Measurements from ENCODE around the gene WFDC10B. TPM values are rescaled to one million over a fixed set of nuclear protein-coding genes. Genes with fewer than 3 reads are reported as not detected.

WFDC10B gene
- total and polyA plus RNA-seq, 9 of the 15 experiments (the other 6 are each of a cell fraction or from before 2014, with no cell fraction given), result not detected

DNA sequence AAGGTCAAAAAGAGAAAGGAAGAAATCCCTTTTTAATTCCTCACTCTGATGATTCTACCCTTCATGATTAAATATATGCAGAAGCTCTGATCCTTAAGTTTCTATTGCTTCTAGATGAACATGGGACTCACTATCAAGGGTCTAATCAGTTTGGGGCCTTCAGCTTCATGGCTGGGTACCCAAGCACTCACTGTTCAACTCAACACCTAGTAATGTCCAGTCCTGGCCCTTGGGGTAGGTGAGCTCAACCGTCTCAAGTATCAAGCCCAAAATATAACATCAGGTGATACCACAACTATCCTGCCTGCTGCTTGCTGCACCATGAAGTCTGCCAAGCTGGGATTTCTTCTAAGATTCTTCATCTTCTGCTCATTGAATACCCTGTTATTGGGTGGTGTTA, 17.2 kb upstream of the WFDC10B start, which contains the start of gene SPINT4:
TSS of gene SPINT4 (plus strand) at position 301 of the 400 bp plus-strand sequence. CDS start at position 322, 21 bp downstream.
- Histone ChIP-seq H3K4me2 (ENCODE audit: insufficient read depth, low read length) (no peak within 1 kb of the TSS), H3K9me1 (ENCODE audit: control insufficient read depth, insufficient read depth, low read length) (no peaks in the 10 kb centered on the region), H3K79me2 (ENCODE audit: control insufficient read depth, insufficient read depth, low read length) (no peaks in the 10 kb centered on the region), H3K27ac (ENCODE audit: extremely low read depth, low read depth, low read length) (no peak within 1 kb of the TSS), H3K36me3 (ENCODE audit: control insufficient read depth, insufficient read depth, low read length) (no peaks in the 10 kb centered on the region), H3K4me3 (no peak within 1 kb of the TSS), H2AFZ (ENCODE audit: low read depth, low read length) (no peak within 1 kb of the TSS), H3K27me3 (ENCODE audit: control insufficient read depth in 2 of 2, insufficient read depth in 2 of 2, low read length in 2 of 2) (no peaks in the 10 kb centered on the region; a peak in 1 of 5 replicates), H3K4me1 (replicated peaks in 1 of 2; ENCODE audit: control insufficient read depth in 2 of 2, insufficient read depth in 2 of 2, low read length in 2 of 2) (no peaks in the 10 kb centered on the region), H3K9ac (ENCODE audit: insufficient read depth in 1 of 2, low read depth in 2 of 2, low read length in 2 of 2) (no peak within 1 kb of the TSS), H3K9me3 (replicated peaks; ENCODE audit: control insufficient read depth, insufficient read depth, low read depth, low read length) (no peaks in the 10 kb centered on the region), H4K20me1 (replicated peaks; ENCODE audit: control insufficient read depth, insufficient read depth, low read length) (no peaks in the 10 kb centered on the region)
- ChIA-PET CTCF (ENCODE audit: low intra/inter-chr PET ratio) (no interaction called here), POLR2A (no interaction called here)
- intact Hi-C loops (cut with micrococcal nuclease), result no loop called here
- ATAC-seq (no peak), DNase-seq (ENCODE audit: extremely low read depth in 1 of 4, low spot score in 3 of 4) (no peak), FAIRE-seq (no peak)
- in situ Hi-C loops (cut with MboI), result no loop called here
- BruUV-seq (replicated peaks), result no TSS peak
- WGBS (ENCODE audit: insufficient coverage, low coverage, missing lambda C conversion rate), result 0% methylated on average over 1 of the region's 1 CpG
- TF ChIP-seq GATAD2A (IDR thresholded peaks at IDR 0.05), result no peak
- no peak for TF ChIP-seq NFE2 (IDR thresholded peaks at IDR 0.05; ENCODE audit: low read depth)
- no peak for TF ChIP-seq BRD9 (IDR thresholded peaks at IDR 0.05; ENCODE audit: low read depth, partially characterized antibody)
- no peak for TF ChIP-seq SRSF9 (IDR thresholded peaks at IDR 0.05; ENCODE audit: borderline replicate concordance, low read depth, low read length)
- no peak for TF ChIP-seq XRCC5 (IDR thresholded peaks at IDR 0.05; ENCODE audit: low read depth, low read length)
- no peak for TF ChIP-seq ILK (tag; IDR thresholded peaks at IDR 0.05; ENCODE audit: borderline replicate concordance, low read depth)
- TF ChIP-seq, protein P1, sequence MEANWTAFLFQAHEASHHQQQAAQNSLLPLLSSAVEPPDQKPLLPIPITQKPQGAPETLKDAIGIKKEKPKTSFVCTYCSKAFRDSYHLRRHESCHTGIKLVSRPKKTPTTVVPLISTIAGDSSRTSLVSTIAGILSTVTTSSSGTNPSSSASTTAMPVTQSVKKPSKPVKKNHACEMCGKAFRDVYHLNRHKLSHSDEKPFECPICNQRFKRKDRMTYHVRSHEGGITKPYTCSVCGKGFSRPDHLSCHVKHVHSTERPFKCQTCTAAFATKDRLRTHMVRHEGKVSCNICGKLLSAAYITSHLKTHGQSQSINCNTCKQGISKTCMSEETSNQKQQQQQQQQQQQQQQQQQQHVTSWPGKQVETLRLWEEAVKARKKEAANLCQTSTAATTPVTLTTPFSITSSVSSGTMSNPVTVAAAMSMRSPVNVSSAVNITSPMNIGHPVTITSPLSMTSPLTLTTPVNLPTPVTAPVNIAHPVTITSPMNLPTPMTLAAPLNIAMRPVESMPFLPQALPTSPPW (CRISPR knock-in tag; IDR thresholded peaks at IDR 0.05), result no peak
- no peak for TF ChIP-seq YY1 (IDR thresholded peaks at IDR 0.05; ENCODE audit: borderline replicate concordance in 1 of 3, control insufficient read depth in 1 of 3, extremely low read depth in 1 of 3, insufficient read depth in 3 of 3, insufficient read length in 1 of 3, insufficient replicate concordance in 2 of 3, low read depth in 1 of 3, low read length in 2 of 3)
- no peak for TF ChIP-seq PRPF4 (IDR thresholded peaks at IDR 0.05; ENCODE audit: insufficient read depth, low read depth, low read length, poor library complexity, severe bottlenecking)
- TF ChIP-seq RB1 (IDR thresholded peaks at IDR 0.05; ENCODE audit: low read depth), result no peak
- no peak for TF ChIP-seq ADNP (tag; IDR thresholded peaks at IDR 0.05)
- no peak for TF ChIP-seq GABPB2 (CRISPR knock-in tag; conservative IDR thresholded peaks at IDR 0.05)
- TF ChIP-seq ZNF707 (CRISPR knock-in tag; conservative IDR thresholded peaks at IDR 0.05), result no peak
- TF ChIP-seq ZNF146 (CRISPR knock-in tag; IDR thresholded peaks at IDR 0.05; ENCODE audit: unreplicated experiment), result no peak
- TF ChIP-seq, protein P2, sequence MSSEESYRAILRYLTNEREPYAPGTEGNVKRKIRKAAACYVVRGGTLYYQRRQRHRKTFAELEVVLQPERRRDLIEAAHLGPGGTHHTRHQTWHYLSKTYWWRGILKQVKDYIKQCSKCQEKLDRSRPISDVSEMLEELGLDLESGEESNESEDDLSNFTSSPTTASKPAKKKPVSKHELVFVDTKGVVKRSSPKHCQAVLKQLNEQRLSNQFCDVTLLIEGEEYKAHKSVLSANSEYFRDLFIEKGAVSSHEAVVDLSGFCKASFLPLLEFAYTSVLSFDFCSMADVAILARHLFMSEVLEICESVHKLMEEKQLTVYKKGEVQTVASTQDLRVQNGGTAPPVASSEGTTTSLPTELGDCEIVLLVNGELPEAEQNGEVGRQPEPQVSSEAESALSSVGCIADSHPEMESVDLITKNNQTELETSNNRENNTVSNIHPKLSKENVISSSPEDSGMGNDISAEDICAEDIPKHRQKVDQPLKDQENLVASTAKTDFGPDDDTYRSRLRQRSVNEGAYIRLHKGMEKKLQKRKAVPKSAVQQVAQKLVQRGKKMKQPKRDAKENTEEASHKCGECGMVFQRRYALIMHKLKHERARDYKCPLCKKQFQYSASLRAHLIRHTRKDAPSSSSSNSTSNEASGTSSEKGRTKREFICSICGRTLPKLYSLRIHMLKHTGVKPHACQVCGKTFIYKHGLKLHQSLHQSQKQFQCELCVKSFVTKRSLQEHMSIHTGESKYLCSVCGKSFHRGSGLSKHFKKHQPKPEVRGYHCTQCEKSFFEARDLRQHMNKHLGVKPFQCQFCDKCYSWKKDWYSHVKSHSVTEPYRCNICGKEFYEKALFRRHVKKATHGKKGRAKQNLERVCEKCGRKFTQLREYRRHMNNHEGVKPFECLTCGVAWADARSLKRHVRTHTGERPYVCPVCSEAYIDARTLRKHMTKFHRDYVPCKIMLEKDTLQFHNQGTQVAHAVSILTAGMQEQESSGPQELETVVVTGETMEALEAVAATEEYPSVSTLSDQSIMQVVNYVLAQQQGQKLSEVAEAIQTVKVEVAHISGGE (CRISPR knock-in tag; IDR thresholded peaks at IDR 0.05), result no peak

Data from K562 (cell line).